HG03460 (cell line): Measurements from ENCODE around the gene DDX46.
"Not testable (repeated sequence)": the region's sequence is repeated elsewhere in the genome, so short reads cannot be mapped to it uniquely, and the experiment has no call there.

ENCODE experiments used
- ATAC-seq: cut with Tn5 transposase; IDR thresholded peaks from one replicate; pipeline ENCODE4 v1.9.1; 2021; ENCODE audit not compliant: unreplicated experiment

Gene DDX46

GRCh38 chr5:134758504-134759341 is at the start of gene DDX46:
DDX46 (plus strand) TSS chr5:134758779; CDS start chr5:134758939, 160 bp downstream.
- peak; percentile 99 for ATAC-seq

GRCh38 chr5:134714120-134714519 is 44.5 kb upstream of the DDX46 start:
- no peak for ATAC-seq

- no peak for ATAC-seq
Observed at GRCh38 chr5:134714541-134714940, 44.0 kb upstream of the DDX46 start.

- not testable (repeated sequence) for ATAC-seq
Observed at GRCh38 chr5:134715466-134715865, 43.1 kb upstream of the DDX46 start.

- ATAC-seq: no peak
Observed at GRCh38 chr5:134724872-134725271, 33.7 kb upstream of the DDX46 start.

GRCh38 chr5:134732819-134733218 is 25.8 kb upstream of the DDX46 start:
- no peak for ATAC-seq

GRCh38 chr5:134735243-134735642 is 23.3 kb upstream of the DDX46 start:
- ATAC-seq: no peak

- no peak for ATAC-seq
Observed at GRCh38 chr5:134736173-134736812, 22.3 kb upstream of the DDX46 start.

GRCh38 chr5:134738133-134738962 is 20.2 kb upstream of the DDX46 start, which contains the start of gene CAMLG:
CAMLG (plus strand) TSS chr5:134738548; CDS start chr5:134738621, 73 bp downstream.
- ATAC-seq: peak; percentile 97

GRCh38 chr5:134738963-134739661 is 19.5 kb upstream of the DDX46 start:
- ATAC-seq: no peak

- no peak for ATAC-seq
Observed at GRCh38 chr5:134741052-134741451, 17.5 kb upstream of the DDX46 start.

- ATAC-seq: no peak
Observed at GRCh38 chr5:134742134-134742533, 16.4 kb upstream of the DDX46 start.

- ATAC-seq: no peak
Observed at GRCh38 chr5:134749415-134749814, 9.2 kb upstream of the DDX46 start.

- ATAC-seq: no peak
Observed at GRCh38 chr5:134758176-134758503, 439 bp upstream of the DDX46 start.

GRCh38 chr5:134767528-134768291 is 9.1 kb downstream of the DDX46 start:
- not testable (repeated sequence) for ATAC-seq

- no peak for ATAC-seq
Observed at GRCh38 chr5:134769206-134769605, 10.6 kb downstream of the DDX46 start.

GRCh38 chr5:134772461-134773125 is 14.0 kb downstream of the DDX46 start:
- ATAC-seq: no peak

GRCh38 chr5:134777366-134777765 is 18.8 kb downstream of the DDX46 start:
- ATAC-seq: no peak

GRCh38 chr5:134784241-134784920 is 25.8 kb downstream of the DDX46 start:
- no peak for ATAC-seq
